ENCODE measurements around the gene KCNJ4. TPM values are rescaled to one million over a fixed set of nuclear protein-coding genes. Genes with fewer than 3 reads are reported as not detected.

Gene KCNJ4
- total RNA-seq, 1 experiment from 2014 or later = 0.27 TPM

GRCh38 chr22:38419121-38419857, 35.7 kb downstream of the KCNJ4 start:
- Mint-ChIP-seq H3K4me1 (ENCODE audit: low read depth, unreplicated experiment) (peaks cover 8% of the 10 kb centered on the region), H3K27ac (ENCODE audit: unreplicated experiment) (peak overlapping the region; percentile 18), H3K27me3 (ENCODE audit: insufficient read depth, unreplicated experiment) (no peaks in the 10 kb centered on the region), H3K9me3 (ENCODE audit: unreplicated experiment) (no peaks in the 10 kb centered on the region), H3K4me3 (ENCODE audit: unreplicated experiment) (no peak overlapping the region), H3K36me3 (ENCODE audit: insufficient read depth, unreplicated experiment) (no peaks in the 10 kb centered on the region)
- CTCF ChIA-PET = interaction anchor here (0.5 kb wide), 1 partner anchor 12 kb away, joined by 3 read pairs; no protein-coding TSS in a partner anchor
- no TSS peak for BruUV-seq (replicated peaks)
- Histone ChIP-seq H3K9me3 (no peaks in the 10 kb centered on the region), H3K4me3 (ENCODE audit: low read depth, low read length) (no peak overlapping the region), H3K4me1 (peaks cover 15% of the 10 kb centered on the region), H3K27me3 (replicated peaks; ENCODE audit: control insufficient read depth, insufficient read depth, low read length) (no peaks in the 10 kb centered on the region), H3K36me3 (ENCODE audit: control insufficient read depth, insufficient read depth, low read length) (no peaks in the 10 kb centered on the region)
- no peak for DNase-seq
- TF ChIP-seq CTCF (IDR thresholded peaks at IDR 0.05; ENCODE audit: insufficient read depth in 1 of 2, low read depth in 1 of 2, low read length in 1 of 2, severe bottlenecking in 1 of 2, unreplicated experiment in 1 of 2) = no peak
- intact Hi-C loops (cut with micrococcal nuclease; ENCODE audit: unreplicated experiment) = no loop called here
- POLR2A ChIA-PET = no interaction called here

GRCh38 chr22:38418589-38418988, 36.4 kb downstream of the KCNJ4 start:
- no TSS peak for BruUV-seq (replicated peaks)
- POLR2A ChIA-PET = no interaction called here
- Mint-ChIP-seq H3K27ac (ENCODE audit: unreplicated experiment) (peak overlapping the region; percentile 18), H3K9me3 (ENCODE audit: unreplicated experiment) (no peaks in the 10 kb centered on the region), H3K36me3 (ENCODE audit: insufficient read depth, unreplicated experiment) (no peaks in the 10 kb centered on the region), H3K4me3 (ENCODE audit: unreplicated experiment) (no peak overlapping the region), H3K4me1 (ENCODE audit: low read depth, unreplicated experiment) (peaks cover 8% of the 10 kb centered on the region), H3K27me3 (ENCODE audit: insufficient read depth, unreplicated experiment) (no peaks in the 10 kb centered on the region)
- TF ChIP-seq CTCF (IDR thresholded peaks at IDR 0.05; ENCODE audit: insufficient read depth in 1 of 2, low read depth in 1 of 2, low read length in 1 of 2, severe bottlenecking in 1 of 2, unreplicated experiment in 1 of 2) = no peak
- no peaks in the 10 kb centered on the region for H3K9me3 ChIP-seq
- no peak overlapping the region for H3K4me3 ChIP-seq (ENCODE audit: low read depth, low read length)
- peak in 1 of 2 experiments; percentile 9 for DNase-seq
- CTCF ChIA-PET = no interaction called here
- H3K4me1 ChIP-seq = peaks cover 8% of the 10 kb centered on the region
- H3K36me3 ChIP-seq (ENCODE audit: control insufficient read depth, insufficient read depth, low read length) = no peaks in the 10 kb centered on the region
- no peaks in the 10 kb centered on the region for H3K27me3 ChIP-seq (replicated peaks; ENCODE audit: control insufficient read depth, insufficient read depth, low read length)
- intact Hi-C loops (cut with micrococcal nuclease; ENCODE audit: unreplicated experiment) = no loop called here

- no peak overlapping the region for H3K4me3 Mint-ChIP-seq (ENCODE audit: unreplicated experiment)
- no TSS peak for BruUV-seq (replicated peaks)
Observed at GRCh38 chr22:38417252-38418060, 37.5 kb downstream of the KCNJ4 start.

More at GRCh38 chr22:38417252-38418060, 37.5 kb downstream of the KCNJ4 start:
- Histone ChIP-seq H3K4me1 (peaks cover 5% of the 10 kb centered on the region), H3K27me3 (replicated peaks; ENCODE audit: control insufficient read depth, insufficient read depth, low read length) (no peaks in the 10 kb centered on the region), H3K4me3 (ENCODE audit: low read depth, low read length) (no peak overlapping the region), H3K9me3 (no peaks in the 10 kb centered on the region), H3K36me3 (ENCODE audit: control insufficient read depth, insufficient read depth, low read length) (no peaks in the 10 kb centered on the region)
- Mint-ChIP-seq H3K27ac (ENCODE audit: unreplicated experiment) (no peak overlapping the region), H3K27me3 (ENCODE audit: insufficient read depth, unreplicated experiment) (no peaks in the 10 kb centered on the region), H3K9me3 (ENCODE audit: unreplicated experiment) (no peaks in the 10 kb centered on the region), H3K4me1 (ENCODE audit: low read depth, unreplicated experiment) (peaks cover 3% of the 10 kb centered on the region), H3K36me3 (ENCODE audit: insufficient read depth, unreplicated experiment) (no peaks in the 10 kb centered on the region)
- DNase-seq = peak in 1 of 2 experiments; percentile 9
- ChIA-PET CTCF (no interaction called here), POLR2A (no interaction called here)
- intact Hi-C loops (cut with micrococcal nuclease; ENCODE audit: unreplicated experiment) = no loop called here
- TF ChIP-seq CTCF (IDR thresholded peaks at IDR 0.05; ENCODE audit: insufficient read depth in 1 of 2, low read depth in 1 of 2, low read length in 1 of 2, severe bottlenecking in 1 of 2, unreplicated experiment in 1 of 2) = no peak

Data from Caco-2 (cell line).